CD4-positive, alpha-beta T cell (primary cell): ENCODE results near the gene SUCLG2. TPM values are rescaled to one million over a fixed set of nuclear protein-coding genes. Genes with fewer than 3 reads are reported as not detected.
"Not testable (repeated sequence)": the region's sequence is repeated elsewhere in the genome, so short reads cannot be mapped to it uniquely, and the experiment has no call there.

ENCODE experiments used
- ATAC-seq: fragments of 200-7000 bp; cut with Tn5 transposase; one replicate; pipeline ENCODE4 v1.10.0; 2022; ENCODE audit warnings: mild to moderate bottlenecking; ENCODE audit not compliant: poor library complexity
- CTCF ChIA-PET: fragments of 350-600 bp; sonication (Branson Sonifier 250); formaldehyde crosslinking; loops from one replicate; lab custom pipeline; 2021; ENCODE audit warnings: antibody characterized with exemption, inconsistent platforms; lab: Charles Lee
- POLR2A ChIA-PET: fragments of 350-600 bp; sonication (Branson Sonifier 250); formaldehyde crosslinking; loops from one replicate; lab custom pipeline; 2021; ENCODE audit warnings: antibody characterized with exemption, inconsistent platforms; lab: Charles Lee
- DNase-seq, 14 experiments: peaks; one replicate each; pipeline ENCODE4 v3.0.0-alpha.2; 2013 to 2020; ENCODE audit warnings: mixed read lengths in 2 of 14
- H3K27ac ChIP-seq, 2 donors: one replicate each; pipeline versions ENCODE4 v1.5.1 to v1.7.0; 2013; ENCODE audit warnings: low read length in 2 of 2, low read depth in 1 of 2, mild to moderate bottlenecking in 1 of 2
- H3K27me3 ChIP-seq, 2 experiments: 1 replicate in 1 of 2; 2 replicates in 1 of 2; pipeline versions ENCODE4 v1.6.1 to v1.7.0; 2013; ENCODE audit warnings: low read length in 2 of 2, control low read depth in 1 of 2, mild to moderate bottlenecking in 1 of 2, moderate library complexity in 1 of 2; ENCODE audit not compliant: insufficient read depth in 2 of 2, control insufficient read depth in 1 of 2
- H3K36me3 ChIP-seq: one replicate; pipeline ENCODE4 v1.6.1; 2013; ENCODE audit warnings: low read length, control low read depth; ENCODE audit not compliant: insufficient read depth
- H3K4me1 ChIP-seq: one replicate; pipeline ENCODE4 v1.6.1; 2013; ENCODE audit warnings: low read length, control low read depth; ENCODE audit not compliant: insufficient read depth
- H3K4me3 ChIP-seq: one replicate; pipeline ENCODE4 v1.5.1; 2013; ENCODE audit warnings: mild to moderate bottlenecking, low read length, moderate library complexity
- H3K9me3 ChIP-seq, 2 experiments: 1 replicate in 1 of 2; 2 replicates in 1 of 2; pipeline versions ENCODE4 v1.6.1 to v1.7.0; 2013; ENCODE audit warnings: low read length in 2 of 2, mild to moderate bottlenecking in 2 of 2, control low read depth in 1 of 2, moderate library complexity in 1 of 2; ENCODE audit not compliant: control insufficient read depth in 1 of 2, insufficient read depth in 1 of 2
- H3K27ac Mint-ChIP-seq: one replicate; pipeline ENCODE4 v1.8.0; 2020; ENCODE audit warnings: mixed read lengths
- H3K27me3 Mint-ChIP-seq: one replicate; pipeline ENCODE4 v1.8.0; 2021; ENCODE audit warnings: mixed read lengths
- H3K36me3 Mint-ChIP-seq: one replicate; pipeline ENCODE4 v1.8.0; 2021; ENCODE audit warnings: low read depth, mixed read lengths
- H3K4me1 Mint-ChIP-seq: one replicate; pipeline ENCODE4 v1.8.0; 2021; ENCODE audit warnings: low read depth, mixed read lengths
- H3K4me3 Mint-ChIP-seq: one replicate; pipeline ENCODE4 v1.8.0; 2020; ENCODE audit warnings: mild to moderate bottlenecking, mixed read lengths
- H3K9me3 Mint-ChIP-seq: one replicate; pipeline ENCODE4 v1.8.0; 2020; ENCODE audit warnings: mixed read lengths
- intact Hi-C, 2 experiments: fragments of 100-400 bp; cut with DNase I in 1 of 2; cut with micrococcal nuclease in 1 of 2; formaldehyde crosslinking; loops; one replicate each; pipeline versions ENCODE4 v1.15.1 to v1.9.0; 2023 to 2025; cut with DNase I, micrococcal nuclease
- total RNA-seq, 174 experiments: library from RNA in 2 of 174; stranded (reverse) in 2 of 174; gene quantifications; one replicate each; pipeline ENCODE4 v1.2.3 and lab custom pipeline; 2021 to 2026
- TF ChIP-seq, protein P1 (sequence below): fragments of 200-600 bp; IDR thresholded peaks from one replicate; pipeline ENCODE4 v1.8.0; 2022; ENCODE audit warnings: antibody characterized with exemption, mild to moderate bottlenecking

SUCLG2 gene
- total RNA-seq, 2 experiments from 2014 or later, result 51.7 to 52.4 TPM

GRCh38 chr3:67557848-67558355, 96.5 kb downstream of the SUCLG2 start:
- intact Hi-C loops, result no loop called here
- ATAC-seq, result no peak
- no peak overlapping the region for H3K4me3 Mint-ChIP-seq
- no peaks in the 10 kb centered on the region for H3K4me1 ChIP-seq
- H3K27ac ChIP-seq, result no peak overlapping the region
- ChIA-PET CTCF (interaction anchor here (0.6 kb wide), 1 partner anchor 846 kb away, joined by 3 read pairs; no protein-coding TSS in a partner anchor), POLR2A (no interaction called here)
- DNase-seq, result no peak
- no peak overlapping the region for H3K27ac Mint-ChIP-seq
- H3K9me3 ChIP-seq, result no peaks in the 10 kb centered on the region
- no peaks in the 10 kb centered on the region for H3K27me3 Mint-ChIP-seq
- H3K4me1 Mint-ChIP-seq, result peaks cover 42% of the 10 kb centered on the region
- H3K36me3 Mint-ChIP-seq, result peaks cover 84% of the 10 kb centered on the region
- H3K27me3 ChIP-seq, result no peaks in the 10 kb centered on the region
- H3K36me3 ChIP-seq, result peaks cover 15% of the 10 kb centered on the region
- no peak overlapping the region for H3K4me3 ChIP-seq
- TF ChIP-seq, protein P1, sequence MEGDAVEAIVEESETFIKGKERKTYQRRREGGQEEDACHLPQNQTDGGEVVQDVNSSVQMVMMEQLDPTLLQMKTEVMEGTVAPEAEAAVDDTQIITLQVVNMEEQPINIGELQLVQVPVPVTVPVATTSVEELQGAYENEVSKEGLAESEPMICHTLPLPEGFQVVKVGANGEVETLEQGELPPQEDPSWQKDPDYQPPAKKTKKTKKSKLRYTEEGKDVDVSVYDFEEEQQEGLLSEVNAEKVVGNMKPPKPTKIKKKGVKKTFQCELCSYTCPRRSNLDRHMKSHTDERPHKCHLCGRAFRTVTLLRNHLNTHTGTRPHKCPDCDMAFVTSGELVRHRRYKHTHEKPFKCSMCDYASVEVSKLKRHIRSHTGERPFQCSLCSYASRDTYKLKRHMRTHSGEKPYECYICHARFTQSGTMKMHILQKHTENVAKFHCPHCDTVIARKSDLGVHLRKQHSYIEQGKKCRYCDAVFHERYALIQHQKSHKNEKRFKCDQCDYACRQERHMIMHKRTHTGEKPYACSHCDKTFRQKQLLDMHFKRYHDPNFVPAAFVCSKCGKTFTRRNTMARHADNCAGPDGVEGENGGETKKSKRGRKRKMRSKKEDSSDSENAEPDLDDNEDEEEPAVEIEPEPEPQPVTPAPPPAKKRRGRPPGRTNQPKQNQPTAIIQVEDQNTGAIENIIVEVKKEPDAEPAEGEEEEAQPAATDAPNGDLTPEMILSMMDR, result no peak
- H3K9me3 Mint-ChIP-seq, result no peaks in the 10 kb centered on the region

DNA sequence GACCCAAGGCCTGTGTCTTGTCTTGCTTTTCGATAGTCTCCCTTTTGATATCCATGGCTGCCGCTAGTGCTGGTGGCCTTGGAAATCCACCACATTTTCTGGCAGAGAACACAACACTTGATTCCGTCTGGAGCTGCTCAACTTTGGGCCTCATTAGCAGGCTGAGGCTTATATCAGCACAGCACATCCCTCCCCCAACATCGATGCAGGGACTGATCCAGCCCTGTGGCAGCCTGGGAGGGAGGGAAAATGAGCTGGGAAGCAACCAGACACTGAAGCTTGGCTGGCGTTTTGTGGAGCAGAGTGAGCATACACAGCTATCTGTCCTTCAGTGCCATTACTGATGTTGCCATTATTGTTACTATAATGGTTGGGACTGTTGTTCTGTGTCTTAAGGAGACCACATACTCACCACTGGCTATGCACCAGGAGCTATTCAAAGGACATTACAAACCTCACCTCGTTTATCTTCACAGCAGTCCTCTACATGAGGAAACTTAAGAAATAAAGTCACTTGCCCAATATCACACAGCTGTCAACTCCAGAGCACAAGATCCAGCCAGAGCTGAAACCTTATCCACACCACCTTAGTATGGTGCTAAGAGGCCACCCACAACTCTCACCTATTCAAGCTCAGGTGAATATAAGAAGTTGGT, 102.9 kb downstream of the SUCLG2 start:
- H3K4me1 Mint-ChIP-seq, result peaks cover 49% of the 10 kb centered on the region
- intact Hi-C loops, result no loop called here
- POLR2A ChIA-PET, result no interaction called here

DNA sequence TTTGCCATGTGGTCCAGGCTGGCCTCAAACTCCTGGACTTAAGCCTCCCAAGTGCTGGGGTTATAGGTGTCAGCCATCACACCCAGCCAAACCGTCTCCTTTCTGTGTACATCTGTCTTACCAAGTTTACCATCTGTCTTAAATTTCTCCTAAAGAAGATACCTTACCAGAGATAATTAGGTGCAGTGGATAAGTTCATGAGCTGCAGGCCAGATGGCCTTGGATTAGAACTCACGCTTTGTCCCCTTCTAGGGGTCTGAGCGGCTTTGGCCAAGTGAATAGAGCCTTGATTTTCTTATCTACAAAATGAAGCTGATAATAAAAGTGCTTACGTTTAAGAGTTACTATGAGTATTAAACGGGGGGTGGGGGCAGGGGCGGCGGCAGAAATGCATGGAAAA, 103.9 kb downstream of the SUCLG2 start:
- no peak overlapping the region for H3K4me3 Mint-ChIP-seq
- no peak for DNase-seq
- H3K4me1 Mint-ChIP-seq, result peaks cover 45% of the 10 kb centered on the region
- H3K27me3 Mint-ChIP-seq, result no peaks in the 10 kb centered on the region
- Histone ChIP-seq H3K9me3 (no peaks in the 10 kb centered on the region), H3K27ac (no peak overlapping the region), H3K36me3 (peaks cover 9% of the 10 kb centered on the region), H3K27me3 (no peaks in the 10 kb centered on the region), H3K4me1 (no peaks in the 10 kb centered on the region), H3K4me3 (no peak overlapping the region)
- intact Hi-C loops, result no loop called here
- TF ChIP-seq, protein P1, result no peak
- no peaks in the 10 kb centered on the region for H3K9me3 Mint-ChIP-seq
- peaks cover 62% of the 10 kb centered on the region for H3K36me3 Mint-ChIP-seq
- no peak overlapping the region for H3K27ac Mint-ChIP-seq
- ATAC-seq, result no peak
- POLR2A ChIA-PET, result no interaction called here
- CTCF ChIA-PET, result no interaction called here

More for the DNA sequence above, 102.9 kb downstream of the SUCLG2 start:
- Histone ChIP-seq H3K9me3 (no peaks in the 10 kb centered on the region), H3K27ac (no peak overlapping the region), H3K27me3 (no peaks in the 10 kb centered on the region), H3K36me3 (peaks cover 14% of the 10 kb centered on the region), H3K4me1 (no peaks in the 10 kb centered on the region), H3K4me3 (no peak overlapping the region)
- TF ChIP-seq, protein P1, result no peak
- Mint-ChIP-seq H3K36me3 (peaks cover 65% of the 10 kb centered on the region), H3K4me3 (no peak overlapping the region), H3K9me3 (no peaks in the 10 kb centered on the region), H3K27me3 (no peaks in the 10 kb centered on the region), H3K27ac (no peak overlapping the region)
- CTCF ChIA-PET, result no interaction called here
- no peak for ATAC-seq
- no peak for DNase-seq

DNA sequence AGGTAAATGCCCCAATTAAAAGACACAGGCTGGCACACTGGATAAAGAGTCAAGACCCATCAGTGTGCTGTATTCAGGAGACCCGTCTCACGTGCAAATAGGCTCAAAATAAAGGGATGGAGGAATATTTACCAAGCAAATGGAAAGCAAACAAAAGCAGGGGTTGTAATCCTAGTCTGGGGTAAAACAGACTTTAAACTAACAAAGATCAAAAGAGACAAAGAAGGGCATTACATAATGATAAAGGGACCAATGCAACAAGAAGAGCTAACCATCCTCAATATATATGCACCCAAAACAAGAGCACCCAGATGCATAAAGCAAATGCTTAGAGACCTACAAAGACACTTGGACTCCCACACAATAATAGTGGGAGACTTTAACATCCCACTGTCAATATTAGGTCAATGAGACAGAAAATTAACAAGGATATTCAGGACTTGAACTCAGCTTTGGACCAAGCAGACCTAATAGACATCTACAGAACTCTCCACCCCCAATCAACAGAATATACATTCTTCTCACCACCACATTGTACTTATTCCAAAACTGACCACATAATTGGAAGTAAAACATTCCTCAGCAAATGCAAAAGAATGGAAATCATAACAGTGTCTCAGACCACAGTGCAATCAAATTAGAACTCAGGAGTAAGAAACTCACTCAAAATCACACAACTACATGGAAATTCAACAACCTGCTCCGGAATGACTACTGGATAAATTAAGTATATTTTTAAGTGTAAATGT, 111.7 kb downstream of the SUCLG2 start:
- H3K4me1 ChIP-seq, H3K27ac ChIP-seq, H3K36me3 ChIP-seq, DNase-seq, H3K4me3 Mint-ChIP-seq, ATAC-seq, H3K4me3 ChIP-seq, H3K27me3 Mint-ChIP-seq, POLR2A ChIA-PET, intact Hi-C loops, H3K27me3 ChIP-seq, H3K27ac Mint-ChIP-seq, H3K9me3 Mint-ChIP-seq, H3K9me3 ChIP-seq: not testable (repeated sequence)
- Mint-ChIP-seq H3K36me3 (peaks cover 85% of the 10 kb centered on the region), H3K4me1 (peaks cover 34% of the 10 kb centered on the region)
- CTCF ChIA-PET, result interaction anchor here (1.0 kb wide), 1 partner anchor 10 kb away, joined by 3 read pairs; no protein-coding TSS in a partner anchor
